Prostate gland (tissue), 2 donors: ENCODE results near the gene PLEKHA7. TPM values are rescaled to one million over a fixed set of nuclear protein-coding genes. Genes with fewer than 3 reads are reported as not detected.

Source experiments
- DNase-seq: peaks from one replicate; pipeline ENCODE4 v3.0.0-alpha.2; 2019; ENCODE audit warnings: low spot score
- H3K27ac ChIP-seq, 2 donors: fragments of 200-600 bp; sonication (generic); 2 replicates each; pipeline ENCODE4 v1.5.1; 2017 to 2019
- H3K27me3 ChIP-seq: fragments of 200-600 bp; sonication (generic); replicated peaks from 2 replicates; pipeline ENCODE4 v1.5.1; 2019; ENCODE audit not compliant: insufficient read depth
- H3K36me3 ChIP-seq, 2 donors: fragments of 200-600 bp; sonication (generic); 1 replicate in 1 of 2; 2 replicates in 1 of 2; pipeline versions ENCODE4 v1.5.1 to v1.8.1; 2017 to 2019
- H3K4me1 ChIP-seq: fragments of 200-600 bp; sonication (generic); replicated peaks from 2 replicates; pipeline ENCODE4 v1.5.1; 2019
- H3K4me3 ChIP-seq, 2 donors: fragments of 200-600 bp; sonication (generic); 2 replicates each; pipeline ENCODE4 v1.5.1; 2017 to 2019
- H3K9me3 ChIP-seq: fragments of 200-600 bp; sonication (generic); 2 replicates; pipeline ENCODE4 v1.5.1; 2017
- CTCF ChIP-seq, 4 experiments: fragments of 200-600 bp in 2 of 4; fragments of 450-650 bp in 2 of 4; sonication (generic) in 2 of 4; IDR thresholded peaks; 1 replicate in 3 of 4; 2 replicates in 1 of 4; pipeline ENCODE4 v1.5.1; 2016 to 2019; ENCODE audit warnings: antibody characterized with exemption in 4 of 4, mild to moderate bottlenecking in 2 of 4, moderate library complexity in 2 of 4
- POLR2A ChIP-seq: fragments of 450-650 bp; IDR thresholded peaks from one replicate; pipeline ENCODE4 v1.6.1; 2016; ENCODE audit warnings: antibody characterized with exemption, mild to moderate bottlenecking
- POLR2AphosphoS5 ChIP-seq: sonication (generic); formaldehyde crosslinking; IDR thresholded peaks from one replicate; pipeline ENCODE4 v1.6.1; 2017; ENCODE audit warnings: antibody characterized with exemption
- WGBS: methylation state at CpG from one replicate; pipeline ENCODE4 v1.1.5; 2018; 5-methylcytosine and 5-hydroxymethylcytosine counted together
- intact Hi-C: fragments of 100-400 bp; cut with DNase I; formaldehyde crosslinking; loops from one replicate; pipeline ENCODE4 v1.14.2; 2022
- total RNA-seq, 2 donors: library from RNA; depleted of rRNA; stranded (reverse); fragments of >200 nt; gene quantifications; one replicate each; pipeline ENCODE4 v1.1.0, GENCODE V29; 2016

PLEKHA7 gene
- total RNA-seq, 2 donors from 2014 or later = 14.6 to 38.3 TPM

GRCh38 chr11:16777613-16777975 is 236.6 kb downstream of the PLEKHA7 start:
- DNase-seq = no peak
- no peak for TF ChIP-seq POLR2A
- TF ChIP-seq POLR2AphosphoS5 = no peak
- no peak for TF ChIP-seq CTCF (IDR thresholded peaks at IDR 0.05)
- Histone ChIP-seq H3K36me3 (no peaks in the 10 kb centered on the region), H3K4me1 (no peaks in the 10 kb centered on the region), H3K4me3 (no peak overlapping the region), H3K27me3 (no peaks in the 10 kb centered on the region), H3K27ac (no peak overlapping the region), H3K9me3 (no peaks in the 10 kb centered on the region)
- WGBS = 93% methylated on average over 3 of the region's 3 CpGs
- intact Hi-C loops = no loop called here

DNA sequence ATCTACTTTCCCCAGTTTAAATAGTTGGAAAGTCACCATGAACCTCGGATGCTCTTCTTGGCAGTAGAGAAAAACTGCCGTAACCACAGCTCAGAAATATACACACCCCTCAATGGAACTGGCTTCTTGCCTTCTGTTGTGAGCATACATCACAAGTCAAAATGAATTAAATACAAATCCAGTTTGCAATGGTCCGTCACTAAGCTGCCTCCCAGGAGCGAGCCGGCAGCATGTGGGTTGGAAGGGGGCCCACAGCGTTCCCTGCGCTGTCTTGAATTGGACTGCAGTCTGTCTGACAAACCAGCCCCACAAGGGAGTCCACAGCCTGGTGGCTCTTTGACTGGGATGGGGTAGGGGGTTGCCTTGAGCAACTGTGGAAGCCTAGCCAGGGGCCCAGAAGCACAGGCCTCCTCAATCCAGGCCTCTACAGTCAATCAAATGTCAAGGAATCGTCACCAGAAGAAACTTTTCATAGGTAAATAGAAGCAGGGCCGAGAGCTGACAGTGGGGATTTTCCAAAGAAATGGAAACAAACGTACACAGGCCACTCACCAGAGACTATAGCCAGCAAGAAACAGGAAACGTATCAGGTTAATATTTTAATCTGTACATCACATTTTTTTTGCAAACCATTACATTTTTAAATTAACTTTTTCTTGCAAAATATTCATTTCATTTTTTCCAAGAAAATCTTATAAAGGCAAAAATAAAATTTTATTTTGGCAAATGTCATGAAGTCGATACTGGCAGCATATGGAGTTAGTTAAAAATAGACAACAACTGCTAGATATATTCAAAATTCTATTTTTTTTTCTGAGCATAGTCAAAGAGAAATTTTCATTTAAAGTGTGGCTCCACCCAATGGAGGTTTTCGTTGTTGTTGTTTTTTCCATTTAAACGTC is 237.3 kb downstream of the PLEKHA7 start:
- intact Hi-C loops = no loop called here
- TF ChIP-seq POLR2A (no peak), CTCF (IDR thresholded peaks at IDR 0.05) (no peak), POLR2AphosphoS5 (no peak)
- H3K4me1 ChIP-seq = no peaks in the 10 kb centered on the region
- WGBS = 53% methylated on average over 14 of the region's 14 CpGs
- no peak overlapping the region for H3K27ac ChIP-seq
- no peaks in the 10 kb centered on the region for H3K9me3 ChIP-seq
- no peaks in the 10 kb centered on the region for H3K27me3 ChIP-seq
- no peak for DNase-seq
- H3K4me3 ChIP-seq = no peak overlapping the region
- H3K36me3 ChIP-seq = no peaks in the 10 kb centered on the region

DNA sequence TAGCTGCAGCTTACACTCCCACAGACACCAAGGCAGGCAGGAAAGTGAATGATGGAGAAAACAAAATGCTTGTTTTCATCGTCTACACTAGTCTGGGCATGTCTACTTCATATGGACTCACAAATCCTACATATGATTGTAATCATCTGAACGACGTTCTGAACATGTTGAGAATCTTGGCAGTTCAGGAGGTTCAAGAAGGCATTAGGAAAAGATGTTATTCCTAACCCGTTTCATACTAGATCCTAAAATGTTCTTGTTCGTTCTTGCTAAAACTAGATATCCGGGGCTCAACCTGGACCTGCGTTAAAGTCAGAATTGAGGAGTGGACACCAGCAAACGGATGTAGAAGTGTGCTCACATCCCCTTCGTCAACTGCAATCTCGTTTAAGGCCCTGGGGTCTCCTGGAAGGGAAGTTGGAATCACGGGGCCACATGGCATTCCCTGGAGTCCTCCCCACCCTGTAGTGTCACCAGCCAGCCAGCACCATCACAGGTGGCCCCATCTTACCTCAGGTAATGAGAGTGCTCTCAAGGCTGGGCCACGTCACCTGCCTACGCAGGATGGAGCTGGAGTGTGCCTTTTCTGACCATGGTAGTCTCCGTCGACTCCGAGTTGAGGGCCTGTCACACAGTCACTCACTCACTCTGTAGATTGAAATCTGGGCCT is 238.5 kb downstream of the PLEKHA7 start:
- TF ChIP-seq CTCF (IDR thresholded peaks at IDR 0.05) (no peak), POLR2A (no peak), POLR2AphosphoS5 (no peak)
- Histone ChIP-seq H3K4me3 (no peak overlapping the region), H3K9me3 (no peaks in the 10 kb centered on the region), H3K4me1 (no peaks in the 10 kb centered on the region), H3K27ac (no peak overlapping the region), H3K36me3 (no peaks in the 10 kb centered on the region), H3K27me3 (no peaks in the 10 kb centered on the region)
- intact Hi-C loops = no loop called here
- no peak for DNase-seq
- 87% methylated on average over 16 of the region's 16 CpGs for WGBS

DNA sequence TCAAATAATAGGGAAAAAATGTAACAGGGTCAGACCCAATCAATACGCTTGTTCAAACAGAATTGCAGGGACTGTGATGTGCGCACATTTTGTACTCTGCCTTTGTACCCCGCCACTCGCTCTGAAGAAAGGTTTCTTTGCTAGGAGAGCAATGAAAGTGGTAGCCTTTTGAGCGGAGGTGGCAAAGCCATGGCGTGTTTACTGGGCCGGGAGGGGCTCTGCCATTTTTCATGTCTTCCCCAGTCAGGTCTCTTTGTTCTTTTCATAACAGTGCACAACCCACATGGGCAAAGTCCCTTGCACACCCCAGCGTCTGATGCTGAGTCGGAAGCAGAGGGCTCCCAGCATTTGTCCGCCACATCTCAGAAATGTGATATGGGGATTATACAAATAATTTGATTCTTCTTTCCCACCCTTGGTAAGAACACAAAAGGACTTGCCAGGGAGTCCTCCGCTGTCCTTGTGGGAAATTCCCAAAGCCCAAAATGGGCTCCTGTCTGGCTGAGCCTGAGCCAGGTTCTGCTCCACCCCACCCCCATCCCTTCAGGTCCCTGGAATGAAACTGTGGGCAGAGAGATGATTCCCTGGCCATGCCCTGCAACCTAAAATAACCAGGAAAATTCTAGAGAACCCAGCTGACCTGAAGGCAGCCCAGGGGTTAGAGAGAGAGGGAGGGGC is 239.1 kb downstream of the PLEKHA7 start:
- no peaks in the 10 kb centered on the region for H3K4me1 ChIP-seq
- no peak for TF ChIP-seq POLR2AphosphoS5
- intact Hi-C loops = no loop called here
- H3K4me3 ChIP-seq = no peak overlapping the region
- H3K36me3 ChIP-seq = no peaks in the 10 kb centered on the region
- H3K27me3 ChIP-seq = no peaks in the 10 kb centered on the region
- H3K9me3 ChIP-seq = no peaks in the 10 kb centered on the region
- no peak for DNase-seq
- H3K27ac ChIP-seq = no peak overlapping the region
- 88% methylated on average over 11 of the region's 11 CpGs for WGBS
